Retinal pigment epithelial cell (primary cell): Measurements from ENCODE around the gene FKBP4.

Experiments used
- DNase-seq: peaks from one replicate; pipeline ENCODE4 v3.0.0-alpha.2; 2010; ENCODE audit warnings: low read depth
- H3K4me3 ChIP-seq: 2 replicates; pipeline ENCODE4 v1.5.1; 2011; ENCODE audit warnings: mild to moderate bottlenecking, low read length, control low read depth, moderate library complexity
- CTCF ChIP-seq: conservative IDR thresholded peaks from 2 replicates; pipeline ENCODE4 v1.5.1; 2011; ENCODE audit warnings: low read depth, low read length, control low read depth, inconsistent platforms

The FKBP4 gene

DNA sequence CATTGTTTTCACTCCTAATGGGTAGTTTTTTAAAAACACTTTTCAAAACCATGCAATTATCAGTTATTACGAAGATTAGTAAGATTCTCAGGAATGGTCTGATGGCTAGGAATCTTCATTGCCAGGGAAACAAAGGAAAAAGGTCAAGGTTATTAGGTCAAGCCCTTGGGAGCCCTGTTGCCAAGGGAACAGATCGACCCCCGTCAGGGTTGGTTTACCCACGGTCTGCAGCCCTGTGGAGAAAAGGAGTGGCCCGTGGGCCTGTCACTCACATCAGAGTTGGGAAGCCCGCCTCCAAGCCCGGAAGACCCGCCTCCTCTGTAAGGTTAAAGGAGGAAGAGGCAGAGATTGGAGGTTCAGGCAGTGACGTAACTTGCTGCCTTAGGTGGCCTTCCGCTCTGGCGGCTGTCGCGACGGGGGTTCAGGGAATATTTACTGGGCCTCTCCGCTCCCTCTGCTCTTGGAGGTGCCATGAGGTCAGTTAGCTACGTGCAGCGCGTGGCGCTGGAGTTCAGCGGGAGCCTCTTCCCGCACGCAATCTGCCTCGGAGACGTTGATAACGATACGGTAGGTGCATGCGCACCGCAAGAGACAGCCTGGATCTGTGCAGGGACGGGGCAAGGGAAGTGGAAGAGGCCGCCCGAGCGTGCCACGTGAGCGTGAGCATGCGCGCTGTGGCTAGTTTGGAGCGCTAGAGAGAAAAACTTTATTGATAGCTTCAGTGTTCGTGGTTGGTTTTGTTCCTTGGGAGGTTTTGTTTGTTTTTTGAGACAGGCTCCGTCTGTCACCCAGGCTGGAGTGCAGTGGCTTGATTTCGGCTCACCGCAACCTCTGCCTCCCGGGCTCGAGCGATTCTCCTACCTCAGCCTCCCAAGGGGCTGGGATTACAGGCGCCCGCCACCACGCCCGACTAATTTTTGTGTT, 17.8 kb downstream of the FKBP4 start, which contains the start of gene ITFG2:
TSS of gene ITFG2 (plus strand) at position 379 of the 924 bp plus-strand sequence. CDS start at position 472, 93 bp downstream.
- no peak for TF ChIP-seq CTCF
- peak within 1 kb of the TSS; percentile 95 for H3K4me3 ChIP-seq
- peak; percentile 92 for DNase-seq

DNA sequence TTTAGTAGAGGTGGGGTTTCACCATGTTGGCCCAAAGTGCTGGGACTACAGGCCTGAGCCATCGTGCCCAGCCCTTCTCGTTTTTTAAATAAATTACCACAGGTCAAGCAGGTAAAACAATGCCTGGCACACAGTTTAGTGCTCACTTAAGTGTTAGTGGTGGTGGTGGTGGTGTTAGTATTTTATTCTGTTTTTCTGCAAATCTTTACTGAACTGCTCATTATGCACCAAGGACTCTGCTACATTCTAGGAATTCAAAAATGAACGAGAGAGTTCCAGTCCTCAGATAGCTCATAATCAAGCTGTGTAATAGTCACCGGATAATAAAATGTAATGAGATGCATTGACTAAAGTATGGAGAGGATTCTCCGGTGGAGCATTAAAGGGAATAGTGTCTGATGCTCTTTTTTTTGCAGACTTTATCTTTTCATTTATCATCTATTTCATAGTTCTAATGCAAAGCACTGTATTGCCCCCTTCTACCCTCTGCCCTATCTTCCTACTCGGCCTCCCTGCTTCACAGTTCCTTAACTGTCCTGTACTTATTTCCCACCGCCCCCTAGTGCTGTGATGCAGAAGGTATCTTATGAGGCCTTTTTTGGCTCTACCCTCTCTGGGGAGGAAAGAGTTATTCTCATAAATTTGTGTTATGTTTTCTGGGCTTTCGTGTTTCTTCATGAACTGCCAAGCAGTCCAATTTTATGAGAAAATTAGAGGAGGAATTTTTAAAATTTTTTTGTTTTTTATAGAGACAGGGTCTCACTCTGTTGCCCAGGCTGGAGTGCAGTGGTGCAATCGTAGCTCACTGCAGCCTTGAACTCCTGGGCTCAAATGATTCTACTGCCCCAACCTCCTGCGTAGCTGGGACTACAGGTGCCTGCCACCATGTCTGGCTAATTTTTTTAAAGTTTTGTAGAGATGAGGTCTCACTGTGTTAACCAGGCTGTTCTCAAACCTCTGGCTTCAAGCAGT, 18.7 kb downstream of the FKBP4 start:
- peak; percentile 82 for TF ChIP-seq CTCF
- DNase-seq = no peak
- H3K4me3 ChIP-seq = peak overlapping the region; percentile 95

GRCh38 chr12:2819810-2820209, 25.0 kb downstream of the FKBP4 start:
- DNase-seq = no peak
- no peak for TF ChIP-seq CTCF
- H3K4me3 ChIP-seq = no peak overlapping the region

DNA sequence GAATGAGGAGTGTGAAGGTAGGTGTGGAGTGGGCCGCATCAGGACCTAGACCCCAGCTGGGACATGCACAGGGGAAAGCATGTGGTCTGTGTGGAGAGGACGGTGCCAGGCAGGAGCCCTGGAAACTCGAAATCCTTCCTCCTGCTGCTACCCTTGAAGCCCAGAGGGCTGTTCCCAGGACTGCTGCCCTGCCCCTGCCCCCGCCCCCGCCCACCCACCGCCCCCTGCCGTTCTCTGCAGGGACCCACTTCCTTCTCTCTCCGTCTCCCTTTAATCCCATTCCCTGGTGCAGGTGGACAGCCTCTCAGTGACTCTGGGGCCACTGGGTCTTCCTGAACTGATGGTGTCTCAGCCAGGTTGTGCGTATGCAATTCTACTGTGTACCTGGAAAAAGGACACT, 25.7 kb downstream of the FKBP4 start:
- no peak for DNase-seq
- TF ChIP-seq CTCF = no peak
- H3K4me3 ChIP-seq = no peak overlapping the region

DNA sequence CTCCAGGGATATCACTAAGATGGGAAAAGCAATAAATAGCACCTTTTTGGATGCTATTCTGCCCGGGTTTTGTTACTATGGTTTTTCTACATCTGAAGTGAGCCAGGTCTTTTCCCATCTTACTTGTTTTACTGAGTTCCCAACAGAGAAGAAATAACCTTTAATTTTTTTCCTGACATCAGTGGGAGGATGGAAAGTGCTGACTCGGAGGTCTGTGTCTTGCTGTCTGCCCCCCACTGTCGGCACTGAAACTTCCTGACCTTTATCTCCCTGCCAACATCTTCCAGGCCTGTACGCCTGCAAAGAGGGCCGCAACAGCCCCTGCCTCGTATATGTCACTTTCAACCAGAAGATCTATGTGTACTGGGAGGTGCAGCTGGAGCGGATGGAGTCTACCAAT, 28.7 kb downstream of the FKBP4 start:
- DNase-seq = no peak
- no peak for TF ChIP-seq CTCF
- no peak overlapping the region for H3K4me3 ChIP-seq

GRCh38 chr12:2824541-2824940, 29.8 kb downstream of the FKBP4 start:
- H3K4me3 ChIP-seq = no peak overlapping the region
- TF ChIP-seq CTCF = no peak
- DNase-seq = no peak
